Esophagus muscularis mucosa (tissue), 4 donors: ENCODE results near the gene LAMA3.

Experiments
- EP300 ChIP-seq: sonication (generic); formaldehyde crosslinking; IDR thresholded peaks from one replicate; pipeline ENCODE4 v1.6.1; 2017; ENCODE audit warnings: antibody characterized with exemption
- POLR2A ChIP-seq: fragments of 450-650 bp; IDR thresholded peaks from one replicate; pipeline ENCODE4 v1.6.1; 2017; ENCODE audit warnings: antibody characterized with exemption, moderate library complexity, mild to moderate bottlenecking, low read depth
- TF ChIP-seq, protein P1 (sequence below), 3 experiments: fragments of 200-600 bp in 2 of 3; fragments of 450-650 bp in 1 of 3; sonication (generic) in 2 of 3; IDR thresholded peaks; one replicate each; pipeline ENCODE4 v1.5.1; 2017 to 2019; ENCODE audit warnings: antibody characterized with exemption in 3 of 3, mild to moderate bottlenecking in 2 of 3, moderate library complexity in 1 of 3

- TF ChIP-seq, protein P1, sequence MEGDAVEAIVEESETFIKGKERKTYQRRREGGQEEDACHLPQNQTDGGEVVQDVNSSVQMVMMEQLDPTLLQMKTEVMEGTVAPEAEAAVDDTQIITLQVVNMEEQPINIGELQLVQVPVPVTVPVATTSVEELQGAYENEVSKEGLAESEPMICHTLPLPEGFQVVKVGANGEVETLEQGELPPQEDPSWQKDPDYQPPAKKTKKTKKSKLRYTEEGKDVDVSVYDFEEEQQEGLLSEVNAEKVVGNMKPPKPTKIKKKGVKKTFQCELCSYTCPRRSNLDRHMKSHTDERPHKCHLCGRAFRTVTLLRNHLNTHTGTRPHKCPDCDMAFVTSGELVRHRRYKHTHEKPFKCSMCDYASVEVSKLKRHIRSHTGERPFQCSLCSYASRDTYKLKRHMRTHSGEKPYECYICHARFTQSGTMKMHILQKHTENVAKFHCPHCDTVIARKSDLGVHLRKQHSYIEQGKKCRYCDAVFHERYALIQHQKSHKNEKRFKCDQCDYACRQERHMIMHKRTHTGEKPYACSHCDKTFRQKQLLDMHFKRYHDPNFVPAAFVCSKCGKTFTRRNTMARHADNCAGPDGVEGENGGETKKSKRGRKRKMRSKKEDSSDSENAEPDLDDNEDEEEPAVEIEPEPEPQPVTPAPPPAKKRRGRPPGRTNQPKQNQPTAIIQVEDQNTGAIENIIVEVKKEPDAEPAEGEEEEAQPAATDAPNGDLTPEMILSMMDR (IDR thresholded peaks at IDR 0.05) = no peak
- TF ChIP-seq POLR2A (no peak), EP300 (no peak)
Observed at GRCh38 chr18:23706971-23707640, 17.9 kb downstream of the LAMA3 start.
